ENCODE measurements around the gene AQP2. TPM values are rescaled to one million over a fixed set of nuclear protein-coding genes. Genes with fewer than 3 reads are reported as not detected.

Gene AQP2
- total RNA-seq, 1 donor from 2014 or later: not detected

- Mint-ChIP-seq H3K27ac (no peak overlapping the region), H3K36me3 (ENCODE audit: low read depth) (no peaks in the 10 kb centered on the region), H3K9me3 (no peaks in the 10 kb centered on the region), H3K4me1 (peaks cover 4% of the 10 kb centered on the region), H3K4me3 (no peak overlapping the region), H3K27me3 (peaks cover 15% of the 10 kb centered on the region)
- intact Hi-C loops (cut with micrococcal nuclease): no loop called here
- DNase-seq: no peak
These were observed 19.3 kb downstream of the AQP2 start for GRCh38 chr12:49969651-49970429.

DNA sequence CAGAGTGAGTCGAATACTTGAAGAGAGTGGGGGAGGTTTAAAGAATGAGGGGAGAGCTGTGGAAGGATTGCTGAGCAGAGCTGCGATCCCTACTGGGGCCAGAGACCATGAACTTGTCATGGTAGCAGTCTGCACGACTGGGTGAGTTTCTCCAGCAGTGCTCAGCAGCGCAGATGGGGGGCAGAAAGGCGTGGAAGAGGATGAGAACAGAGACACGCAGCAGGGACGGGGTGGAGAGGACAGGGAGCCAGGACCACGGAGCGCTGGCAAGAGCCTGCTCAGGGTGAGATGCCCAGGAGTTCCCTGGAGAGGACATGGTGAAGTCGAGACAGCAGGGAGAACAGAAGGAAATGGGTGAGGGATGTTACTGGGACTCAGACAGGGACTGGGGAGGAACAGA, 20.1 kb downstream of the AQP2 start:
- DNase-seq: no peak
- Mint-ChIP-seq H3K4me1 (peaks cover 4% of the 10 kb centered on the region), H3K27me3 (peaks cover 11% of the 10 kb centered on the region), H3K9me3 (no peaks in the 10 kb centered on the region), H3K27ac (no peak overlapping the region), H3K36me3 (ENCODE audit: low read depth) (no peaks in the 10 kb centered on the region), H3K4me3 (no peak overlapping the region)
- intact Hi-C loops (cut with micrococcal nuclease): no loop called here

GRCh38 chr12:49971141-49971540, 20.6 kb downstream of the AQP2 start:
- peaks cover 4% of the 10 kb centered on the region for H3K4me1 Mint-ChIP-seq
- intact Hi-C loops (cut with micrococcal nuclease): no loop called here
- H3K9me3 Mint-ChIP-seq: no peaks in the 10 kb centered on the region
- H3K36me3 Mint-ChIP-seq (ENCODE audit: low read depth): no peaks in the 10 kb centered on the region
- no peak overlapping the region for H3K27ac Mint-ChIP-seq
- no peak overlapping the region for H3K4me3 Mint-ChIP-seq
- DNase-seq: no peak
- H3K27me3 Mint-ChIP-seq: peaks cover 8% of the 10 kb centered on the region

- Mint-ChIP-seq H3K36me3 (ENCODE audit: low read depth) (no peaks in the 10 kb centered on the region), H3K27me3 (peaks cover 4% of the 10 kb centered on the region), H3K9me3 (no peaks in the 10 kb centered on the region), H3K4me3 (no peak overlapping the region), H3K27ac (no peak overlapping the region), H3K4me1 (peaks cover 2% of the 10 kb centered on the region)
- no peak for DNase-seq
- intact Hi-C loops (cut with micrococcal nuclease): no loop called here
These were observed 21.6 kb downstream of the AQP2 start for GRCh38 chr12:49972129-49972528.

DNA sequence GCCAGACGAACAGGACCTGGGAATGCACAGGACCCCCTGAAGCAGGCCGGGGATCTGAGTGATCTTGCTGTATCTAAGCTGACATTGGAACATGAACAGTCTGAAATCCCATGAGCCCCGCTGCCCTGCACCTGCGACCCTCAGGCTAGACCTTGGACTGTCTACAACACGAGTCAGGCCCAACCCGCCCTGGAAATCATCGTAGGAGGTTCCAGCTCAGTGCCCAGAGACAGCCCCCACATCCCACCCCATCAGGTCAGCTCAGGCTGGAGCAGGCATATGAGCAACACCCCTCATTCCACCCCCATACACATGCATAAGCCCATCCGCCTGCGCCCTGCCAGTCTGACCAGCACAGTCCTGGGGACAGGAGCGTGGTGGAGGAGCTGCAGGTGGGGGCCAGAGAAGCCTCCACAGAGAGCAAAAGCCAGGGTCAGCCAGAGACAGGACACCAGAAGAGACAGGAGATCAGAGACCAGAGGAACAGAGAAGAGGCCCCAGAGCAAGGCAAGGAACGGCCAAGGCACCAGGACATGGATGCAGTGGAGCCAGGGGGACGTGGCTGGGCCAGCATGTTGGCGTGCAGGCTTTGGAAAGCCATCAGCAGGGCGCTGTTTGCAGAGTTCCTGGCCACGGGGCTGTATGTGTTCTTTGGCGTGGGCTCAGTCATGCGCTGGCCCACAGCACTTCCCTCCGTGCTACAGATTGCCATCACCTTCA, 22.3 kb downstream of the AQP2 start, which contains the start of gene AQP6:
AQP6 (plus strand) TSS at position 307 of the 720 bp plus-strand sequence; CDS start at position 534, 227 bp downstream.
- Mint-ChIP-seq H3K9me3 (no peaks in the 10 kb centered on the region), H3K4me3 (no peak within 1 kb of the TSS), H3K27me3 (peaks cover 4% of the 10 kb centered on the region), H3K4me1 (no peaks in the 10 kb centered on the region), H3K36me3 (ENCODE audit: low read depth) (no peaks in the 10 kb centered on the region), H3K27ac (no peak within 1 kb of the TSS)
- intact Hi-C loops (cut with micrococcal nuclease): no loop called here
- no peak for DNase-seq

DNA sequence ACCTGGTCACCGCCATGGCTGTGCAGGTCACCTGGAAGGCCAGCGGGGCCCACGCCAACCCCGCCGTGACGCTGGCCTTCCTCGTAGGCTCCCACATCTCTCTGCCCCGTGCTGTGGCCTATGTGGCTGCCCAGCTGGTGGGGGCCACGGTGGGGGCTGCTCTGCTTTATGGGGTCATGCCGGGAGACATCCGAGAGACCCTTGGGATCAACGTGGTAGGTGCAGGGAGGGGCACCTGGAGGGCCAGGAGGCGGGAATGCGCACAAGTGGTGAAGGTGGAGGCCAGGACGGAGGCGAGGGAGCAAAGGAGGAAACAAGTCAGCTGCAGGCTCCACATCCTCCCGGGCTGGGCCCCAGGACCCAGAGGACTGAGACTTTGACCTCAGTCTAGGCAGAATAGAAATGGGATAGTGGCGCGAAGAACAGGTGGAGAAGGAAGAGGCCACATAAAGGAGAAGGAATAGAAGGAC, 22.9 kb downstream of the AQP2 start:
- H3K27ac Mint-ChIP-seq: no peak overlapping the region
- DNase-seq: no peak
- intact Hi-C loops (cut with micrococcal nuclease): no loop called here
- H3K4me3 Mint-ChIP-seq: no peak overlapping the region
- H3K4me1 Mint-ChIP-seq: no peaks in the 10 kb centered on the region
- no peaks in the 10 kb centered on the region for H3K27me3 Mint-ChIP-seq
- H3K9me3 Mint-ChIP-seq: no peaks in the 10 kb centered on the region
- no peaks in the 10 kb centered on the region for H3K36me3 Mint-ChIP-seq (ENCODE audit: low read depth)

DNA sequence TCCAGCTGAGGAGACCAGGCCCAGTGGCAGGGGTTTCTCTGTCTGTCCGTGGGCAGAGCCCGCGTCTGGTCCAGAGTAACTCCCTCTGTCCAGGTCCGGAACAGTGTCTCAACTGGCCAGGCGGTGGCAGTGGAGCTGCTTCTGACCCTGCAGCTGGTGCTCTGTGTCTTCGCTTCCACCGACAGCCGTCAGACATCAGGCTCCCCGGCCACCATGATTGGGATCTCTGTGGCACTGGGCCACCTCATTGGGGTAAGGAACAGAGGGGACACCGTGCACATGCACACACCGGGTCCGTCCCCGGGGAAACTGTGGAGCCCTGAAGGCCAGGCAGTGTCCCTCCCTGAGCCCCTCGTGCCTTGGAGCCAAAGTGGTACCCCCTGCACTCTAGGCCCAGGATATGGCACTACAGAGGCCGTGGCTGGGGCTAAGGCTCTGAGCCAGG, 23.7 kb downstream of the AQP2 start:
- H3K4me3 Mint-ChIP-seq: no peak overlapping the region
- no peaks in the 10 kb centered on the region for H3K9me3 Mint-ChIP-seq
- no peaks in the 10 kb centered on the region for H3K36me3 Mint-ChIP-seq (ENCODE audit: low read depth)
- intact Hi-C loops (cut with micrococcal nuclease): no loop called here
- H3K4me1 Mint-ChIP-seq: no peaks in the 10 kb centered on the region
- no peaks in the 10 kb centered on the region for H3K27me3 Mint-ChIP-seq
- H3K27ac Mint-ChIP-seq: no peak overlapping the region
- DNase-seq: no peak

- Mint-ChIP-seq H3K36me3 (ENCODE audit: low read depth) (no peaks in the 10 kb centered on the region), H3K27ac (no peak overlapping the region), H3K27me3 (no peaks in the 10 kb centered on the region), H3K9me3 (no peaks in the 10 kb centered on the region), H3K4me1 (no peaks in the 10 kb centered on the region), H3K4me3 (no peak overlapping the region)
- intact Hi-C loops (cut with micrococcal nuclease): no loop called here
- no peak for DNase-seq
These were observed 24.3 kb downstream of the AQP2 start for GRCh38 chr12:49974677-49975317.

DNA sequence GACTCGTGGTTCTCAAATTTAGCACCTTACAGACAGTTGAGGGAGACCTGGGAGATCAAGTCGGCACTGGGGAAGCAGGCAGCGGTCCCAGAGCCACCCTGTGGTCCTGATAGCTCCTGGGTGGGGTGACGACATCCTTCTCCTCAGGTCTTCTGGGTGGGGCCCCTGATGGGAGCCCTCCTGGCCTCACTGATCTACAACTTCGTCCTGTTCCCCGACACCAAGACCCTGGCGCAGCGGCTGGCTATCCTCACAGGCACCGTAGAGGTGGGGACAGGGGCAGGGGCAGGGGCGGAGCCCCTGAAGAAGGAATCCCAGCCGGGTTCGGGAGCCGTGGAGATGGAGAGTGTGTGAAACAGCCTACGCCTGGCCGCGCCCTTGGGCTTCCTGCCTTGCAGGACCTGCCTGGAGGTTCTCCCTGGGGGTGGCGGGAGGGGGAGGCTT, 24.8 kb downstream of the AQP2 start:
- H3K27me3 Mint-ChIP-seq: no peaks in the 10 kb centered on the region
- no peaks in the 10 kb centered on the region for H3K9me3 Mint-ChIP-seq
- H3K27ac Mint-ChIP-seq: no peak overlapping the region
- H3K4me1 Mint-ChIP-seq: no peaks in the 10 kb centered on the region
- no peak for DNase-seq
- intact Hi-C loops (cut with micrococcal nuclease): no loop called here
- no peaks in the 10 kb centered on the region for H3K36me3 Mint-ChIP-seq (ENCODE audit: low read depth)
- H3K4me3 Mint-ChIP-seq: no peak overlapping the region

DNA sequence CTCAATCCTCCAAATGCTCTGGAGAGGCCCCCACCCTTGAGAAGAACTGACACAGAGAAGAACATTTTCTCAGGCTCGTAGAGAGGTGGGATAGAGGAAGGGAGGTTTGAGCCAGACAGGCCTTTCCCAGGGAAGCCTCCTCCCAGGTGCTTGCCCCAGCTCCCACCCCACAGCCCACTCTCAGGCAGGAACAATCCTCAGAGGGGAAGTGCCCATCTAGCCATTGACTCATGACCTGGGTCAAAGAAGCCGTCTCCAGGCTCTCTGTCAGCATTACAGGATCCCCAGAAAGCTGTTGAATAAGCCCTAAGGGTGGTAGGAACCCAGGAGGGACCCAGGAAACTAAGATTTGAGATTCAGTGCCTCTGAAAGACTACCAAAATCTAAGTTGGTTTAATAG, 26.0 kb downstream of the AQP2 start:
- Mint-ChIP-seq H3K27me3 (no peaks in the 10 kb centered on the region), H3K27ac (no peak overlapping the region), H3K36me3 (ENCODE audit: low read depth) (no peaks in the 10 kb centered on the region), H3K4me3 (no peak overlapping the region), H3K4me1 (no peaks in the 10 kb centered on the region), H3K9me3 (no peaks in the 10 kb centered on the region)
- intact Hi-C loops (cut with micrococcal nuclease): no loop called here
- DNase-seq: no peak

DNA sequence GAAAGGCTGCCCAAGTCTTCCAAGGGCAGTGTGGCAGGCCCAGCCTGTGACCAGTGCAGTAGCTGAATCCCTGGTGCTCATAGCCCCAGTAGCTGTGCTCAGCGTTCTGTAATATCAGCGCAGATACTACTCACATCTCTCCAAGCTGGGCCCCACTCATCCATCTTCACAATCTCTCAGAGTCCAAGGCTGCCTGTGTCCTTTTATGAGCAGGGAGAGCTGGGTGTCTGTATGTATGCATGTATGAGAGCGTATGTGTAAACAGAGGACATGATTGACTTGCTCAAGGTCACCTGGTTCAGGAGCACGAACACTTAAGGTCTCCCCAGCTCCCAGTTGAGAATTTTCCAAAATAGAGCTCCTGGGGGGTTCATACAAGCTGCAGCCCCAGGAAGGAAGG, 27.6 kb downstream of the AQP2 start:
- H3K27ac Mint-ChIP-seq: no peak overlapping the region
- H3K4me1 Mint-ChIP-seq: no peaks in the 10 kb centered on the region
- no peaks in the 10 kb centered on the region for H3K27me3 Mint-ChIP-seq
- intact Hi-C loops (cut with micrococcal nuclease): no loop called here
- no peaks in the 10 kb centered on the region for H3K9me3 Mint-ChIP-seq
- no peak overlapping the region for H3K4me3 Mint-ChIP-seq
- no peak for DNase-seq
- H3K36me3 Mint-ChIP-seq (ENCODE audit: low read depth): no peaks in the 10 kb centered on the region

DNA sequence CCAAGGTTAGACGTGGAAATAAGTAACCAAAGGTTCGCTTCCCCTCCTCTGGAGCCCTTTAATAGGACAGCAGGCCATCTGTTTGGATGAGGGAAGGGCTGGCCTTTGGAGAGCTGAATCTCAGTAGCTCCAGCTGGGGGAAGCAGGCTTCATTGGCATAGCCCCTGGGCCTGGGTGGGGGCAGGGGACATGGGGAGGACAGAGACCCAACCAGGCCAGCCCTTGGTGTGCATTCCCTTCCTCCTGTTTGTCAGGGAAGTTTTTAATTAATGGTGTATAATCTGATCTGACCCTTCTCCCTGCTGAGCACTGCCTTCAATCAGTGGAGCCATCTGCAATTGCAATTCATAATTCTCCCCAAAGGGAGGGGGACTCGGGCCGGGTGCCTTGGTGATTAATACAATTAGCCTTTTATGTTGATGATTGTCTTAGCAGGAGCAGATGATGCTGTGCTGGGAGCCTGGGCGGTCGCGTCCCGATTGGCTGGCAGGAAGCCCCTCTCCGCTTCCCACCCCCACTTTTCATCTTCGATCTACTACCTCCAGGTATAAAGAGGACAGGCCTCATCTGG, 28.6 kb downstream of the AQP2 start:
- intact Hi-C loops (cut with micrococcal nuclease): no loop called here
- no peaks in the 10 kb centered on the region for H3K36me3 Mint-ChIP-seq (ENCODE audit: low read depth)
- H3K4me3 Mint-ChIP-seq: no peak overlapping the region

GRCh38 chr12:49979791-49980190, 29.3 kb downstream of the AQP2 start:
- Mint-ChIP-seq H3K4me1 (peaks cover 2% of the 10 kb centered on the region), H3K27me3 (no peaks in the 10 kb centered on the region), H3K27ac (no peak overlapping the region), H3K36me3 (ENCODE audit: low read depth) (peaks cover 5% of the 10 kb centered on the region), H3K4me3 (no peak overlapping the region), H3K9me3 (no peaks in the 10 kb centered on the region)
- no peak for DNase-seq
- intact Hi-C loops (cut with micrococcal nuclease): no loop called here

More for the DNA sequence above, 28.6 kb downstream of the AQP2 start:
- no peaks in the 10 kb centered on the region for H3K27me3 Mint-ChIP-seq
- H3K9me3 Mint-ChIP-seq: no peaks in the 10 kb centered on the region
- no peak for DNase-seq
- peaks cover 2% of the 10 kb centered on the region for H3K4me1 Mint-ChIP-seq
- no peak overlapping the region for H3K27ac Mint-ChIP-seq
